ENCODE results near the gene MROH2A. TPM values are rescaled to one million over a fixed set of nuclear protein-coding genes. Genes with fewer than 3 reads are reported as not detected.
A peak's percentile ranks its signal among the peaks of the same experiment; 100 is the strongest.

MROH2A gene
- total RNA-seq, 1 donor from 2014 or later: not detected

GRCh38 chr2:233822101-233822771 lies 44.1 kb downstream of the MROH2A start:
- Mint-ChIP-seq H3K4me3 (no peak overlapping the region), H3K9me3 (no peaks in the 10 kb centered on the region), H3K27ac (no peak overlapping the region), H3K36me3 (no peaks in the 10 kb centered on the region), H3K27me3 (peaks cover 4% of the 10 kb centered on the region), H3K4me1 (ENCODE audit: unreplicated experiment) (peaks cover 2% of the 10 kb centered on the region)
- DNase-seq (ENCODE audit: extremely low spot score, unreplicated experiment): peak; percentile 62
- TF ChIP-seq, protein P1, sequence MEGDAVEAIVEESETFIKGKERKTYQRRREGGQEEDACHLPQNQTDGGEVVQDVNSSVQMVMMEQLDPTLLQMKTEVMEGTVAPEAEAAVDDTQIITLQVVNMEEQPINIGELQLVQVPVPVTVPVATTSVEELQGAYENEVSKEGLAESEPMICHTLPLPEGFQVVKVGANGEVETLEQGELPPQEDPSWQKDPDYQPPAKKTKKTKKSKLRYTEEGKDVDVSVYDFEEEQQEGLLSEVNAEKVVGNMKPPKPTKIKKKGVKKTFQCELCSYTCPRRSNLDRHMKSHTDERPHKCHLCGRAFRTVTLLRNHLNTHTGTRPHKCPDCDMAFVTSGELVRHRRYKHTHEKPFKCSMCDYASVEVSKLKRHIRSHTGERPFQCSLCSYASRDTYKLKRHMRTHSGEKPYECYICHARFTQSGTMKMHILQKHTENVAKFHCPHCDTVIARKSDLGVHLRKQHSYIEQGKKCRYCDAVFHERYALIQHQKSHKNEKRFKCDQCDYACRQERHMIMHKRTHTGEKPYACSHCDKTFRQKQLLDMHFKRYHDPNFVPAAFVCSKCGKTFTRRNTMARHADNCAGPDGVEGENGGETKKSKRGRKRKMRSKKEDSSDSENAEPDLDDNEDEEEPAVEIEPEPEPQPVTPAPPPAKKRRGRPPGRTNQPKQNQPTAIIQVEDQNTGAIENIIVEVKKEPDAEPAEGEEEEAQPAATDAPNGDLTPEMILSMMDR (conservative IDR thresholded peaks at IDR 0.05): no peak

- Mint-ChIP-seq H3K36me3 (no peaks in the 10 kb centered on the region), H3K4me1 (ENCODE audit: unreplicated experiment) (no peaks in the 10 kb centered on the region), H3K4me3 (no peak overlapping the region), H3K9me3 (no peaks in the 10 kb centered on the region), H3K27ac (no peak overlapping the region), H3K27me3 (peaks cover 4% of the 10 kb centered on the region)
- DNase-seq (ENCODE audit: extremely low spot score, unreplicated experiment): no peak
- TF ChIP-seq, protein P1 (conservative IDR thresholded peaks at IDR 0.05): no peak
Measured at GRCh38 chr2:233822781-233823730, 44.9 kb downstream of the MROH2A start.

DNA sequence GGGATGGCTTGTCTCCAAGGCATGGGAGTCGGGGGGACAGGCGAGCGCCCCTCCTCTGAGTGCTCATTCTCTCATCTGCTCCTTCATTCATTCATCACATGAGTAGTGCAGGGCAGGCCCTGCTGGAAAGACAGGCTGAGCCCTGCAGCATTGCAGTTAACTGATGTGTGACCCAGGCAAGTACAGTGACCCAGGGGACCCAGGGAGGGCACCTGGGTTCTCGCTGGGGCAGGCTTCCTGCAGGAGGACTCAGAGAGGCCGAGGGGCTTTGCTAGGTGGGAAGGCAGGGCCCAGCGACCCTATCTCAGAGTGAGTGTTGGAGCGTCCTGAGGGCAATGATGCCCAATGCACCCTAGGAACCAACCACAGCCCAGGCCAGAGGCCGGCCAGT lies 45.6 kb downstream of the MROH2A start:
- Mint-ChIP-seq H3K27me3 (peaks cover 4% of the 10 kb centered on the region), H3K4me3 (no peak overlapping the region), H3K9me3 (no peaks in the 10 kb centered on the region), H3K4me1 (ENCODE audit: unreplicated experiment) (no peaks in the 10 kb centered on the region), H3K36me3 (no peaks in the 10 kb centered on the region), H3K27ac (no peak overlapping the region)
- TF ChIP-seq, protein P1 (conservative IDR thresholded peaks at IDR 0.05): no peak
- no peak for DNase-seq (ENCODE audit: extremely low spot score, unreplicated experiment)

DNA sequence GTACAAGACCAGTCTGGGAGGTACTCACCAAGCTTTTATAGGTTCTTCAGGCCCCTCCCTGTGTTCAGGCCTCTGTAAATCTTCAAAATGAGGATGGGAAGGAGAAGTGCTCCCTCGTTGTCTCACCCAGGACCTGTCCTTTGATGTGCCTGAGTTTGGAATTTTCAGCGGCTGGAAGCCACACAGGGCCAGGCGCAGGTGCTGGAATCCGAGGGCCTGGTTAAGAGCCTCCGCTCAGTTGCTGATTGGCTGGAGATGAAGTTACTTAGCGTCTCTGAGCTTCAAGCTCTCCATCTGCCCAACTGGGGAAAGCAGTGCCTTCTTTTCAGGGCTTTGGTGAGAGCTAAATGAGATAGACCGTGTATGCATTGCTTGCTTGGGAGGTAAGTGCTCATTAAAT lies 46.2 kb downstream of the MROH2A start:
- H3K4me1 Mint-ChIP-seq (ENCODE audit: unreplicated experiment): no peaks in the 10 kb centered on the region
- no peak for DNase-seq (ENCODE audit: extremely low spot score, unreplicated experiment)
- TF ChIP-seq, protein P1 (conservative IDR thresholded peaks at IDR 0.05): no peak
- H3K4me3 Mint-ChIP-seq: no peak overlapping the region
- H3K9me3 Mint-ChIP-seq: no peaks in the 10 kb centered on the region
- H3K36me3 Mint-ChIP-seq: no peaks in the 10 kb centered on the region
- no peak overlapping the region for H3K27ac Mint-ChIP-seq
- peaks cover 4% of the 10 kb centered on the region for H3K27me3 Mint-ChIP-seq

- DNase-seq (ENCODE audit: extremely low spot score, unreplicated experiment): peak; percentile 51
- Mint-ChIP-seq H3K9me3 (no peaks in the 10 kb centered on the region), H3K4me1 (ENCODE audit: unreplicated experiment) (peaks cover 7% of the 10 kb centered on the region), H3K4me3 (no peak overlapping the region), H3K36me3 (no peaks in the 10 kb centered on the region), H3K27ac (no peak overlapping the region), H3K27me3 (no peaks in the 10 kb centered on the region)
- TF ChIP-seq, protein P1 (conservative IDR thresholded peaks at IDR 0.05): no peak
Measured at GRCh38 chr2:233828546-233829192, 50.5 kb downstream of the MROH2A start.
